SK-N-SH (cell line): ENCODE data around the gene OPN3. TPM values are rescaled to one million over a fixed set of nuclear protein-coding genes. Genes with fewer than 3 reads are reported as not detected.

Experiments
- CTCF ChIA-PET: fragments of 300-600, 350-600 bp; formaldehyde crosslinking; extraction: SDS; loops from one replicate; lab custom pipeline; 2021; lab: Yijun Ruan, JAX
- POLR2A ChIA-PET: fragments of 350-600 bp; sonication (Branson Sonifier 250); formaldehyde crosslinking; extraction: SDS; loops from one replicate; lab custom pipeline; 2020; ENCODE audit warnings: antibody characterized with exemption, inconsistent platforms; lab: Yijun Ruan, JAX
- DNase-seq: peaks from one replicate; pipeline ENCODE4 v3.0.0; 2012
- H2AFZ ChIP-seq: fragments of 200-600 bp; sonication (generic); 2 replicates; pipeline ENCODE4 v1.8.1; 2016; ENCODE audit warnings: antibody characterized with exemption, mild to moderate bottlenecking, low read depth
- H3F3A ChIP-seq: fragments of 200-600 bp; sonication (generic); replicated peaks from 2 replicates; pipeline ENCODE3; 2016; ENCODE audit warnings: antibody characterized with exemption, mild to moderate bottlenecking; ENCODE audit not compliant: insufficient read depth
- H3K27ac ChIP-seq, 2 experiments: fragments of 200-500 bp in 1 of 2; fragments of 200-600 bp in 1 of 2; sonication (Bioruptor generic) in 1 of 2; sonication (generic), shearing (Covaris generic) in 1 of 2; 2 replicates each; pipeline versions ENCODE4 v1.5.1 to v1.6.1; 2014 to 2016; ENCODE audit warnings: low read depth in 2 of 2, inconsistent platforms in 1 of 2, low read length in 1 of 2, mild to moderate bottlenecking in 1 of 2, mixed read lengths in 1 of 2
- H3K27me3 ChIP-seq: fragments of 200-600 bp; sonication (generic), shearing (Covaris generic); 2 replicates; pipeline ENCODE4 v1.6.1; 2016; ENCODE audit warnings: mixed run types; ENCODE audit not compliant: insufficient read depth
- H3K36me3 ChIP-seq, 2 experiments: fragments of 200-500 bp in 1 of 2; fragments of 200-600 bp in 1 of 2; sonication (Bioruptor generic) in 1 of 2; sonication (generic) in 1 of 2; replicated peaks in 1 of 2; 2 replicates each; pipeline versions ENCODE3 to v1.5.1; 2014 to 2016; ENCODE audit warnings: low read length in 1 of 2, mild to moderate bottlenecking in 1 of 2; ENCODE audit not compliant: insufficient read depth in 2 of 2, control insufficient read depth in 1 of 2
- H3K4me1 ChIP-seq, 2 experiments: fragments of 200-500 bp in 1 of 2; fragments of 200-600 bp in 1 of 2; sonication (Bioruptor generic) in 1 of 2; sonication (generic), shearing (Covaris generic) in 1 of 2; 2 replicates each; pipeline versions ENCODE4 v1.5.1 to v1.6.1; 2014 to 2016; ENCODE audit warnings: low read depth in 1 of 2, low read length in 1 of 2, mixed run types in 1 of 2; ENCODE audit not compliant: insufficient read depth in 2 of 2, control insufficient read depth in 1 of 2
- H3K4me2 ChIP-seq: fragments of 200-600 bp; sonication (generic), shearing (Covaris generic); 2 replicates; pipeline ENCODE4 v1.6.1; 2017; ENCODE audit warnings: mixed run types
- H3K4me3 ChIP-seq, 2 experiments: fragments of 200-500 bp in 1 of 2; fragments of 200-600 bp in 1 of 2; sonication (Bioruptor generic) in 1 of 2; sonication (generic), shearing (Covaris generic) in 1 of 2; 2 replicates each; pipeline versions ENCODE4 v1.5.1 to v1.8.1; 2014 to 2016; ENCODE audit warnings: low read depth in 2 of 2, inconsistent platforms in 1 of 2, low read length in 1 of 2, mild to moderate bottlenecking in 1 of 2, mixed read lengths in 1 of 2, moderate library complexity in 1 of 2
- H3K79me2 ChIP-seq: fragments of 200-600 bp; sonication (generic); 2 replicates; pipeline ENCODE4 v1.8.1; 2017; ENCODE audit warnings: mild to moderate bottlenecking; ENCODE audit not compliant: insufficient read depth
- H3K9ac ChIP-seq: fragments of 200-600 bp; sonication (generic); 2 replicates; pipeline ENCODE4 v1.6.1; 2017; ENCODE audit warnings: mixed run types
- H3K9me2 ChIP-seq: fragments of 200-600 bp; sonication (generic); 2 replicates; pipeline ENCODE4 v1.6.1; 2017; ENCODE audit warnings: mixed run types
- H3K9me3 ChIP-seq: fragments of 200-600 bp; sonication (generic); 2 replicates; pipeline ENCODE4 v1.6.1; 2017; ENCODE audit warnings: mixed run types, mild to moderate bottlenecking, moderate library complexity
- H4K20me1 ChIP-seq: fragments of 200-600 bp; sonication (generic); 2 replicates; pipeline ENCODE4 v1.6.1; 2017; ENCODE audit warnings: mild to moderate bottlenecking, mixed run types; ENCODE audit not compliant: insufficient read depth
- CHD2 ChIP-seq: fragments of 150-350 bp; IDR thresholded peaks from 2 replicates; pipeline ENCODE4 v1.6.1; 2018; ENCODE audit warnings: low read length; ENCODE audit not compliant: partially characterized antibody
- CTCF ChIP-seq: fragments of 200-600 bp; sonication (generic); IDR thresholded peaks from 2 replicates; pipeline ENCODE4 v1.6.1; 2017; ENCODE audit warnings: antibody characterized with exemption, mild to moderate bottlenecking, moderate library complexity
- ELF1 ChIP-seq: IDR thresholded peaks from 2 replicates; pipeline ENCODE4 v1.4.0; 2012
- EP300 ChIP-seq, 2 experiments: IDR thresholded peaks; 2 replicates each; pipeline versions ENCODE4 v1.4.0 to v1.6.1; 2012; ENCODE audit warnings: borderline replicate concordance in 1 of 2, low read depth in 1 of 2, low read length in 1 of 2
- FOSL2 ChIP-seq: IDR thresholded peaks from 2 replicates; pipeline ENCODE4 v1.4.0; 2012; ENCODE audit warnings: low read depth, mild to moderate bottlenecking, moderate library complexity, borderline replicate concordance
- GABPA ChIP-seq: IDR thresholded peaks from 2 replicates; pipeline ENCODE4 v1.4.0; 2012; ENCODE audit warnings: low read depth, mild to moderate bottlenecking
- GATA2 ChIP-seq: sonication (generic); formaldehyde crosslinking; IDR thresholded peaks from 2 replicates; pipeline ENCODE4 v1.5.0; 2020; ENCODE audit warnings: mild to moderate bottlenecking, missing genetic modification reagents
- JUND ChIP-seq: IDR thresholded peaks from 2 replicates; pipeline ENCODE4 v1.4.0; 2012
- MAX ChIP-seq: IDR thresholded peaks from 2 replicates; pipeline ENCODE4 v1.4.0; 2012; ENCODE audit warnings: low read depth
- MEF2A ChIP-seq: IDR thresholded peaks from 2 replicates; pipeline ENCODE4 v1.4.0; 2012; ENCODE audit warnings: low read depth, borderline replicate concordance
- RAD21 ChIP-seq: IDR thresholded peaks from 2 replicates; pipeline ENCODE4 v1.6.1; 2012; ENCODE audit warnings: mild to moderate bottlenecking, low read length
- RCOR1 ChIP-seq: fragments of 150-350 bp; IDR thresholded peaks from 2 replicates; pipeline ENCODE4 v1.6.1; 2017; ENCODE audit warnings: antibody characterized with exemption, low read length
- SIN3A ChIP-seq: IDR thresholded peaks from 2 replicates; pipeline ENCODE4 v1.6.1; 2012; ENCODE audit warnings: low read depth, mild to moderate bottlenecking, low read length, moderate library complexity, borderline replicate concordance
- TEAD4 ChIP-seq: IDR thresholded peaks from 2 replicates; pipeline ENCODE4 v1.4.0; 2012; ENCODE audit warnings: mild to moderate bottlenecking, borderline replicate concordance; ENCODE audit not compliant: insufficient read depth
- WGBS: methylation state at CpG from one replicate; pipeline ENCODE4 v1.1.6; 2017; ENCODE audit warnings: low lambda C conversion rate; 5-methylcytosine and 5-hydroxymethylcytosine counted together
- polyA plus RNA-seq, 3 experiments: library from polyadenylated mRNA; depleted of rRNA; stranded (reverse); fragments of >200 nt; gene quantifications; 2 replicates each; pipeline ENCODE4 v1.2.3, GENCODE V29; 2012
- TF ChIP-seq, protein P1 (sequence below): IDR thresholded peaks from 2 replicates; pipeline ENCODE4 v1.4.0; 2012; ENCODE audit warnings: low read depth, borderline replicate concordance
- TF ChIP-seq, protein P2 (sequence below): IDR thresholded peaks from 2 replicates; pipeline ENCODE4; 2012
- TF ChIP-seq, protein P3 (sequence below): fragments of 150-350 bp; IDR thresholded peaks from 2 replicates; pipeline ENCODE4 v1.6.1; 2017; ENCODE audit warnings: antibody characterized with exemption, low read length, low read depth, borderline replicate concordance

Gene OPN3
- polyA plus RNA-seq, 1 of the 3 experiments (the other 2 are of a cell fraction): 7.8 TPM

DNA sequence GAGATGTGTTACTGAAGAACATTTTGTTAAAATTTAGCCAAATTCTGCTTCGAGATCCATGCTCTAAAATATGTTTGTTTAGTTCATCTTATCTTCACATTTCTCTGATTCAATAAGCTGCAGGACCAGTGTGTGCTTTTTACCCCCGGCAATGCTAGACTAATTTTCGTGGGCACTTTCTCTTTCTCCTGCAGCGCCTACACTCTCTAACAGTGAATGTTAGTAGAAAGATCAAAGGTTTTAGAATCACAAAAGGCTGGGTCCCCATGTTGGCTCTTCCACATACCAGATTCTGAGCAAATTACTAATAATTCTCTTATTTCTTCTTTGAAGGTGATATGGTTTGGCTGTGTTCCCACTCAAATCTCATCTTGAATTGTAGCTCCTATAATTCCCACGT is 8.5 kb downstream of the OPN3 start (continued):
- TF ChIP-seq, protein P1, sequence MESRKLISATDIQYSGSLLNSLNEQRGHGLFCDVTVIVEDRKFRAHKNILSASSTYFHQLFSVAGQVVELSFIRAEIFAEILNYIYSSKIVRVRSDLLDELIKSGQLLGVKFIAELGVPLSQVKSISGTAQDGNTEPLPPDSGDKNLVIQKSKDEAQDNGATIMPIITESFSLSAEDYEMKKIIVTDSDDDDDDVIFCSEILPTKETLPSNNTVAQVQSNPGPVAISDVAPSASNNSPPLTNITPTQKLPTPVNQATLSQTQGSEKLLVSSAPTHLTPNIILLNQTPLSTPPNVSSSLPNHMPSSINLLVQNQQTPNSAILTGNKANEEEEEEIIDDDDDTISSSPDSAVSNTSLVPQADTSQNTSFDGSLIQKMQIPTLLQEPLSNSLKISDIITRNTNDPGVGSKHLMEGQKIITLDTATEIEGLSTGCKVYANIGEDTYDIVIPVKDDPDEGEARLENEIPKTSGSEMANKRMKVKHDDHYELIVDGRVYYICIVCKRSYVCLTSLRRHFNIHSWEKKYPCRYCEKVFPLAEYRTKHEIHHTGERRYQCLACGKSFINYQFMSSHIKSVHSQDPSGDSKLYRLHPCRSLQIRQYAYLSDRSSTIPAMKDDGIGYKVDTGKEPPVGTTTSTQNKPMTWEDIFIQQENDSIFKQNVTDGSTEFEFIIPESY: no peak
- TF ChIP-seq RAD21 (no peak), FOSL2 (no peak), SIN3A (no peak)

- Histone ChIP-seq H3K9me3 (no peaks in the 10 kb centered on the region), H4K20me1 (no peaks in the 10 kb centered on the region), H3F3A (peaks cover 12% of the 10 kb centered on the region), H3K27ac (no peak overlapping the region), H3K9ac (no peak overlapping the region), H3K27me3 (no peaks in the 10 kb centered on the region), H3K36me3 (peaks cover 24 to 32% of the 10 kb centered on the region in 2 experiments), H3K9me2 (no peaks in the 10 kb centered on the region; the same call in 1 of the 2 replicates), H2AFZ (no peak overlapping the region), H3K79me2 (0 out of 2 replicates have a peak, but pooled peaks cover under 1% of the 10 kb centered on the region), H3K4me1 (no peaks in the 10 kb centered on the region; a peak in 1 of 4 replicates), H3K4me2 (no peak overlapping the region), H3K4me3 (no peak overlapping the region)
- TF ChIP-seq SIN3A: no peak
- TF ChIP-seq GATA2: no peak
- no peak for TF ChIP-seq TEAD4
- no peak for TF ChIP-seq MEF2A
- TF ChIP-seq, protein P2, sequence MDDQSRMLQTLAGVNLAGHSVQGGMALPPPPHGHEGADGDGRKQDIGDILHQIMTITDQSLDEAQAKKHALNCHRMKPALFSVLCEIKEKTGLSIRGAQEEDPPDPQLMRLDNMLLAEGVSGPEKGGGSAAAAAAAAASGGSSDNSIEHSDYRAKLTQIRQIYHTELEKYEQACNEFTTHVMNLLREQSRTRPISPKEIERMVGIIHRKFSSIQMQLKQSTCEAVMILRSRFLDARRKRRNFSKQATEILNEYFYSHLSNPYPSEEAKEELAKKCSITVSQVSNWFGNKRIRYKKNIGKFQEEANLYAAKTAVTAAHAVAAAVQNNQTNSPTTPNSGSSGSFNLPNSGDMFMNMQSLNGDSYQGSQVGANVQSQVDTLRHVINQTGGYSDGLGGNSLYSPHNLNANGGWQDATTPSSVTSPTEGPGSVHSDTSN: no peak
- TF ChIP-seq JUND: no peak
- TF ChIP-seq FOSL2: no peak
- TF ChIP-seq EP300 (IDR thresholded peaks at IDR 0.05; ENCODE audit: borderline replicate concordance in 1 of 2, low read depth in 1 of 2, low read length in 1 of 2): no peak
- TF ChIP-seq, protein P3, sequence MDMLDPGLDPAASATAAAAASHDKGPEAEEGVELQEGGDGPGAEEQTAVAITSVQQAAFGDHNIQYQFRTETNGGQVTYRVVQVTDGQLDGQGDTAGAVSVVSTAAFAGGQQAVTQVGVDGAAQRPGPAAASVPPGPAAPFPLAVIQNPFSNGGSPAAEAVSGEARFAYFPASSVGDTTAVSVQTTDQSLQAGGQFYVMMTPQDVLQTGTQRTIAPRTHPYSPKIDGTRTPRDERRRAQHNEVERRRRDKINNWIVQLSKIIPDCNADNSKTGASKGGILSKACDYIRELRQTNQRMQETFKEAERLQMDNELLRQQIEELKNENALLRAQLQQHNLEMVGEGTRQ: no peak
- no peak for TF ChIP-seq ELF1
- TF ChIP-seq CTCF: no peak
- TF ChIP-seq MAX: no peak
- TF ChIP-seq GABPA: no peak
- TF ChIP-seq RCOR1: no peak
- no peak for TF ChIP-seq CHD2
- TF ChIP-seq, protein P1: no peak
- no peak for DNase-seq
- 95% methylated on average over 2 of the region's 2 CpGs for WGBS
- ChIA-PET CTCF (no interaction called here), POLR2A (no interaction called here)
Measured at GRCh38 chr1:241630899-241631298, 9.3 kb downstream of the OPN3 start.
